Loucy (cell line): ENCODE measurements around the gene PFN3.

ENCODE experiments used
- H2AFZ ChIP-seq: fragments of 200-600 bp; sonication (generic); 2 replicates; pipeline ENCODE4 v1.6.0; 2016; ENCODE audit warnings: antibody characterized with exemption, mild to moderate bottlenecking, low read length, moderate library complexity
- H3F3A ChIP-seq: fragments of 200-600 bp; 2 replicates; pipeline ENCODE4 v1.6.0; 2016; ENCODE audit warnings: antibody characterized with exemption, low read depth, mild to moderate bottlenecking
- H3K27me3 ChIP-seq: fragments of 200-600 bp; sonication (generic); 2 replicates; pipeline ENCODE4 v1.6.1; 2014; ENCODE audit warnings: low read length, mild to moderate bottlenecking; ENCODE audit not compliant: insufficient read depth, poor library complexity, severe bottlenecking
- H3K36me3 ChIP-seq: fragments of 200-600 bp; sonication (generic); 2 replicates; pipeline ENCODE4 v1.6.1; 2016; ENCODE audit warnings: low read length; ENCODE audit not compliant: insufficient read depth
- H3K4me1 ChIP-seq: fragments of 200-600 bp; sonication (generic); 2 replicates; pipeline ENCODE4 v1.5.1; 2014; ENCODE audit warnings: low read length, mild to moderate bottlenecking; ENCODE audit not compliant: insufficient read depth, poor library complexity, severe bottlenecking
- H3K4me2 ChIP-seq: fragments of 200-600 bp; sonication (generic); 2 replicates; pipeline ENCODE4 v1.6.0; 2014; ENCODE audit warnings: antibody characterized with exemption, low read length, low read depth, mild to moderate bottlenecking; ENCODE audit not compliant: poor library complexity, severe bottlenecking
- H3K4me3 ChIP-seq: fragments of 200-600 bp; sonication (generic); 2 replicates; pipeline ENCODE4 v1.5.1; 2014; ENCODE audit warnings: low read length, mild to moderate bottlenecking, mixed read lengths; ENCODE audit not compliant: poor library complexity, severe bottlenecking
- H3K79me2 ChIP-seq: fragments of 200-600 bp; sonication (generic); 2 replicates; pipeline ENCODE4 v1.6.1; 2014; ENCODE audit warnings: low read length; ENCODE audit not compliant: insufficient read depth
- H3K9ac ChIP-seq: fragments of 200-600 bp; sonication (generic); 2 replicates; pipeline ENCODE4 v1.6.0; 2014; ENCODE audit warnings: mild to moderate bottlenecking, low read depth, low read length, moderate library complexity; ENCODE audit not compliant: poor library complexity, severe bottlenecking
- H3K9me2 ChIP-seq: fragments of 200-600 bp; sonication (generic); replicated peaks from 2 replicates; pipeline ENCODE4 v1.6.1; 2016; ENCODE audit warnings: low read depth, low read length, mixed read lengths
- H3K9me3 ChIP-seq: fragments of 200-600 bp; sonication (generic); 2 replicates; pipeline ENCODE4 v1.6.1; 2014; ENCODE audit warnings: mild to moderate bottlenecking, antibody characterized with exemption, low read length, low read depth; ENCODE audit not compliant: insufficient read depth
- H4K20me1 ChIP-seq: fragments of 200-600 bp; sonication (generic); 2 replicates; pipeline ENCODE4 v1.6.0; 2014; ENCODE audit warnings: antibody characterized with exemption, low read length, mild to moderate bottlenecking; ENCODE audit not compliant: insufficient read depth, poor library complexity, severe bottlenecking
- EZH2phosphoT487 ChIP-seq: fragments of 200-600 bp; IDR thresholded peaks from 2 replicates; pipeline ENCODE4 v1.6.1; 2018; ENCODE audit warnings: antibody characterized with exemption, mild to moderate bottlenecking, moderate library complexity, borderline replicate concordance
- TF ChIP-seq, protein P1 (sequence below): fragments of 200-600 bp; sonication (generic); conservative IDR thresholded peaks from 2 replicates; pipeline ENCODE4 v1.5.1; 2014; ENCODE audit warnings: mild to moderate bottlenecking, antibody characterized with exemption, low read length

The PFN3 gene

GRCh38 chr5:177447611-177448243 lies 47.3 kb upstream of the PFN3 start:
- Histone ChIP-seq H2AFZ (no peak overlapping the region), H3K27me3 (no peaks in the 10 kb centered on the region), H3K36me3 (no peaks in the 10 kb centered on the region), H4K20me1 (no peaks in the 10 kb centered on the region), H3F3A (no peaks in the 10 kb centered on the region), H3K9me3 (no peaks in the 10 kb centered on the region), H3K4me2 (peak overlapping the region; percentile 37), H3K9me2 (no peaks in the 10 kb centered on the region), H3K4me1 (no peaks in the 10 kb centered on the region), H3K4me3 (no peak overlapping the region), H3K9ac (no peak overlapping the region), H3K79me2 (no peaks in the 10 kb centered on the region)
- no peak for TF ChIP-seq EZH2phosphoT487
- TF ChIP-seq, protein P1, sequence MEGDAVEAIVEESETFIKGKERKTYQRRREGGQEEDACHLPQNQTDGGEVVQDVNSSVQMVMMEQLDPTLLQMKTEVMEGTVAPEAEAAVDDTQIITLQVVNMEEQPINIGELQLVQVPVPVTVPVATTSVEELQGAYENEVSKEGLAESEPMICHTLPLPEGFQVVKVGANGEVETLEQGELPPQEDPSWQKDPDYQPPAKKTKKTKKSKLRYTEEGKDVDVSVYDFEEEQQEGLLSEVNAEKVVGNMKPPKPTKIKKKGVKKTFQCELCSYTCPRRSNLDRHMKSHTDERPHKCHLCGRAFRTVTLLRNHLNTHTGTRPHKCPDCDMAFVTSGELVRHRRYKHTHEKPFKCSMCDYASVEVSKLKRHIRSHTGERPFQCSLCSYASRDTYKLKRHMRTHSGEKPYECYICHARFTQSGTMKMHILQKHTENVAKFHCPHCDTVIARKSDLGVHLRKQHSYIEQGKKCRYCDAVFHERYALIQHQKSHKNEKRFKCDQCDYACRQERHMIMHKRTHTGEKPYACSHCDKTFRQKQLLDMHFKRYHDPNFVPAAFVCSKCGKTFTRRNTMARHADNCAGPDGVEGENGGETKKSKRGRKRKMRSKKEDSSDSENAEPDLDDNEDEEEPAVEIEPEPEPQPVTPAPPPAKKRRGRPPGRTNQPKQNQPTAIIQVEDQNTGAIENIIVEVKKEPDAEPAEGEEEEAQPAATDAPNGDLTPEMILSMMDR, result no peak

DNA sequence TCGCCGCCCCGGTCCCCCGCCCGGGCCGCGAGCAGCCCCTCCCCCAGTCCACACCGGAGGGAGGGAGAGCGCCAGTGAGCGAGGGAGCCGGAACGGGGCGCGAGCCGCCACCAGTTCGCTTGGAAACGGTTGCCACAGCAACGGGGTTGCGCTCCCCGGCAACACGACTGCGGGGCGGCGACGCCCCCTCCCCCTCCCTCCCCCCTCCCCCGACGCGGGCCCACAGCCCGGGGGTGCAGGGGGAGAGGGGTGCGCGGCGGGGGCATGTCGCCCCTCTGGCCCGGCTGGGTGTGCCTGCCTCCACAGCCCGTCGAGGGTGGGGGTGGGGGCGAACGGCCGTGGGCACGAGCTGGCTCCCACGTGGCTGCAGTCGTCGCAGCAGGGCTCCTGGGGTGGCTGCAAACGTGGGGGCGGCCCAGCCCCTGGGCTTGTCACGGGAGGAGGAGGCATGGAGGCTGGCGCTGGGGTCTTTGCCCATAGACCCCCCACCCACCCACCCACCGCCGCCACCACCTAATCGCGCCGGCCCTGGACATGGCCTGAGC lies 46.7 kb upstream of the PFN3 start:
- Histone ChIP-seq H3K36me3 (no peaks in the 10 kb centered on the region), H3K4me2 (peak overlapping the region; percentile 80), H4K20me1 (no peaks in the 10 kb centered on the region), H3K9ac (no peak overlapping the region), H3F3A (no peaks in the 10 kb centered on the region), H3K79me2 (no peaks in the 10 kb centered on the region), H3K9me2 (no peaks in the 10 kb centered on the region), H3K27me3 (no peaks in the 10 kb centered on the region), H3K4me1 (no peaks in the 10 kb centered on the region), H2AFZ (no peak overlapping the region), H3K9me3 (no peaks in the 10 kb centered on the region), H3K4me3 (peak overlapping the region; percentile 72)
- TF ChIP-seq EZH2phosphoT487, result no peak
- TF ChIP-seq, protein P1, result no peak

DNA sequence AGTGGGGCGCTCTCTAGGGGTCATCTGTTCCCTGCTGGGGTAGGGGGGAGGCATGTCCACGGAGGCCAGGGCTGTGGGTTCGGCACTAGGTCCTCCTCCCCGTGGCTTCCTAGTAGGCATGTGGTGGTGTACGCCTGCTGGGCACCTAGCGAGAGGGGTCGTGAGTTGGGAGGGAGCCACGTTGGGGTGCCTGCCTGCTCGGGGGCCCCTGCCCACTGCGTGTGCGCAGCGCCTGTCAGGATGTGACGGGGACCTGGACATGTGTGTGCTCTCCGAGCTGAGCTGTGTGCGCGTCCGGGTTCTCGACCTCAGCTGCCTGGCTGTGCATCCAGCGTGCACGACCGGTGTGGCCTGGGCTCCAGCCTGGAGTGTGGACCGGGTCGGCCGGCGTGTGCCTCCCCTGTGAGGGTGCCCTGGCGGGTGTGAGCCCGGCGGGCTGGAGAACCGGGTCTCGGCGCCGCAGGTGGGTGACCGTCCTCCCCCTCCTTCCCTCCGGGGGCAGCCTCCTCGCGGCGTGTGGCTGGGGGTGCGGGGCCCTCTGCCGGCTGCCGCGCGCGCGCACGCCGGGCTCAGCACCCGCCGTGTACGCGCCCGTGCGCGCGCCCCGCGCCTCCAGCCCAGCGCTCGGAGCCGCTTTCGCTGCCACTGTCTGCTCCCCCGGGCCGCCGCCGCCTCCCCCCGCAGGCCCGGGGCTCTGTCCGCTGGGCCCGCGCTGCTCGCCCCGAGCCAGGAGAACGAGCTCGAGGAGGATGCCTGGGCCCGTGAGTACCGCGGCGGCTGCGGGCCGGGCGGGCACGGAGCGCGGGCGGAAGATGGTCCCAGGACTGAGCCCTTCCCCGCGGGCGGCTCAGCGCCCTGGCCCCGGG lies 46.0 kb upstream of the PFN3 start, which contains the start of gene PRR7:
Gene PRR7, plus strand, starts transcription at position 615 of the 866 bp plus-strand sequence. CDS start 8,254 bp downstream, outside the sequence.
- Histone ChIP-seq H3K9me2 (no peaks in the 10 kb centered on the region), H3K9me3 (no peaks in the 10 kb centered on the region), H3F3A (no peaks in the 10 kb centered on the region), H3K4me1 (no peaks in the 10 kb centered on the region), H3K27me3 (no peaks in the 10 kb centered on the region), H3K4me2 (peak within 1 kb of the TSS; percentile 80), H3K4me3 (peak within 1 kb of the TSS; percentile 72), H3K9ac (peak within 1 kb of the TSS; percentile 67), H3K36me3 (no peaks in the 10 kb centered on the region), H2AFZ (no peak within 1 kb of the TSS), H3K79me2 (no peaks in the 10 kb centered on the region), H4K20me1 (no peaks in the 10 kb centered on the region)
- TF ChIP-seq, protein P1, result no peak
- no peak for TF ChIP-seq EZH2phosphoT487
